ENCODE data around the gene LIPC.

LIPC gene

GRCh38 chr15:58554758-58555157, 123.0 kb downstream of the LIPC start:
- DNase-seq (ENCODE audit: low read depth), result no peak

- DNase-seq (ENCODE audit: low read depth), result no peak
These were observed 123.6 kb downstream of the LIPC start for GRCh38 chr15:58555162-58556027.

GRCh38 chr15:58556028-58556361, 124.2 kb downstream of the LIPC start:
- DNase-seq (ENCODE audit: low read depth), result no peak

- DNase-seq (ENCODE audit: low read depth), result no peak
These were observed 124.8 kb downstream of the LIPC start for GRCh38 chr15:58556541-58556940.

DNA sequence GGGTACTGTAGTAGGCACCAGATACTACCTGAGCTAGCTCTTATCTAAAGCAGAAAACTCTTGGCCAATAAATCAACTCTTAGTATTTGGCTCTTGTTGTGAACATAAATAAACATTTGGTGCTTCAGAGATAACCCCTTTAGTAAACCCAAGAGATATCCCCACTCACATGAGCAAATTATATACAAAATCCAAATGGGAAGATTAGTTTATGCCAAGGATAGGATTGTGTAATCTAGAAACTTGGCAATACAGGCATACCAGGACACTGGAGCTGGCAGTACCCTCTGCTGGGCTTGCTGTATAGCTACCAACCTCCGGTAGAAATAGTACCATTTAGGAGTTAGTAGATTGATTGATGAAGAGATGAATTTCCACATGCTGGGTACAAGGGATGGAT, 127.0 kb downstream of the LIPC start:
- DNase-seq (ENCODE audit: low read depth), result no peak

GRCh38 chr15:58559904-58560588, 128.3 kb downstream of the LIPC start:
- no peak for DNase-seq (ENCODE audit: low read depth)

- no peak for DNase-seq (ENCODE audit: low read depth)
These were observed 129.5 kb downstream of the LIPC start for GRCh38 chr15:58561321-58561720.

GRCh38 chr15:58562135-58562534, 130.3 kb downstream of the LIPC start:
- DNase-seq (ENCODE audit: low read depth), result no peak

DNA sequence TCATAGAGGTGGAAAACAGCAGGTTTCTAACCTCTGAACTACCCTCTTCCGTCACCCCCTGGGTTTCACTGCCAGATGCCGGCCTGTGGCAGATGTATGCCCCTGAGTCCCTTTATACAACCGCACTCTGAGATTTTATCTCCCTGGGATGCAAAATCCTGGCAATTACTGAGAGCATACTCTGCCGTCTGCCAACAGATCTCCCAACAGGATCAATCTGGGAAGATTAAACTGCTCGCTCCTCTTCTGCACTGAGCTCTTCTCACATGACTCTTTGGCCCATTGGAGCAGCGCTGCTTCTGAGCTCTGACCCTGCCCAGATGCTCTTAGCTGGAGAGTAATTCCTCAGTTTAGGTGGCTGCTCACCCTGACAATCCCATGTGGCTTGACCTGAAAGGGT, 133.2 kb downstream of the LIPC start:
- DNase-seq (ENCODE audit: low read depth), result no peak

GRCh38 chr15:58565619-58566018, 133.8 kb downstream of the LIPC start:
- no peak for DNase-seq (ENCODE audit: low read depth)

- DNase-seq (ENCODE audit: low read depth), result no peak
These were observed 134.2 kb downstream of the LIPC start for GRCh38 chr15:58566029-58566428.

DNA sequence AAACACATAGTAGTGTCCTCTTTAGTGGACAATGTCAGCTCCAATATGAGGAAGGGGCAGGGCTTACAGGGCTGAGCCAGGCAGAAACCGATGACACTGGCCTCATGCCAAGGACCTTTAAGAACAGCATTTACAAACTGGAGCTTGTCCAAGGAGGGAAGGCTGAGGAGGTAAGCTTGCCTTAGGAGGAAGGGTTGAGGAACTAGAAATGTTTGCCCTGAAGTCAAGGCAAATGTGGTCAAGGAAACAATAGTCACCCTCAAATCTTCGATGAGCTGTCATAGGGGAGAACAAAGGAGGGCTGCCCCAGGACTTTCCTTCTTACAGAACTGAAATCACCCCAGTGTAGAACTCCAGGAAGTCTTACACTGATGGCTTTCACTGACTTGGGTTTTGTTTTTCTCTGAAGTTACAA, 136.4 kb downstream of the LIPC start:
- no peak for DNase-seq (ENCODE audit: low read depth)

- no peak for DNase-seq (ENCODE audit: low read depth)
These were observed 137.7 kb downstream of the LIPC start for GRCh38 chr15:58569455-58569854.

DNA sequence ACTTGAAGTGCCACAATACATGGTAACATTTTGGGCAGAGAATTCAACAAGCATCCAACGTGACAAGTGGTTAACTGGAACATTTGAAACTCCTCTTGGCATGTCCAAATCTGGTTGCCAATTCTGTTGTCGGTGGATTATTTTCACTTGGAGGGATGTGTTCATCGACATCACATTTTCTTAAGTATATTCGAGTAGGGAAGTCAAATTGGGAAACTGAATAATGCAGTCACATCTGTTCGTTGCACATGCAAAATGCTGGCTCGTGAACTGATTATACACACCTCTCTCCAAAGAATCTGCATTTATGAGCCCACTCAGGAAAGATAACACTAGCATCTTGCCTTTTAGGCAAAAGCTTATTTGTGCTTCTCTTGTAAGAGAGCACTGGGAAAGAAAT, 139.7 kb downstream of the LIPC start:
- no peak for DNase-seq (ENCODE audit: low read depth)

GRCh38 chr15:58572521-58572920, 140.7 kb downstream of the LIPC start:
- DNase-seq (ENCODE audit: low read depth), result no peak

GRCh38 chr15:58573270-58573669, 141.5 kb downstream of the LIPC start:
- no peak for DNase-seq (ENCODE audit: low read depth)

DNA sequence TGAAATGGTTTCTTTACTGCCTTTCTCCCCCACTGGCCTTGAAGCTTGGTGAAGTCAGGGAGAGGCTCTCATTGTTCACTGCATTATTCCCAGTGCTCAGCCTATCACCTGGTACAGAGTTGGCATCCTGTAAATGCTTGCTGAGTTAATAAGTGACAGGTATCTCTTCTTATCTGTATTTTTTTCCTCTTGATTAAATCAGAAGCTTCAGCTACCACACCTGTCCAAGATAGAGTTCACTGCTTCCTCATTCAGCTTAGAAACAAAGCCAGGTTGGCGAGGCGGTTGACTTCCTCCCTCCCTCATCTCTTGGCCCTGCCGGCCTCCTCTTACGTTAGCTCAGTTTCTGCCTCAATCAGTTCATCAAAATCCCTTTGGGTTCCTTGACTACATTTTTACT, 142.8 kb downstream of the LIPC start:
- DNase-seq (ENCODE audit: low read depth), result no peak

- no peak for DNase-seq (ENCODE audit: low read depth)
These were observed 143.4 kb downstream of the LIPC start for GRCh38 chr15:58575045-58575786.

- no peak for DNase-seq (ENCODE audit: low read depth)
These were observed 144.9 kb downstream of the LIPC start for GRCh38 chr15:58576657-58577056.

DNA sequence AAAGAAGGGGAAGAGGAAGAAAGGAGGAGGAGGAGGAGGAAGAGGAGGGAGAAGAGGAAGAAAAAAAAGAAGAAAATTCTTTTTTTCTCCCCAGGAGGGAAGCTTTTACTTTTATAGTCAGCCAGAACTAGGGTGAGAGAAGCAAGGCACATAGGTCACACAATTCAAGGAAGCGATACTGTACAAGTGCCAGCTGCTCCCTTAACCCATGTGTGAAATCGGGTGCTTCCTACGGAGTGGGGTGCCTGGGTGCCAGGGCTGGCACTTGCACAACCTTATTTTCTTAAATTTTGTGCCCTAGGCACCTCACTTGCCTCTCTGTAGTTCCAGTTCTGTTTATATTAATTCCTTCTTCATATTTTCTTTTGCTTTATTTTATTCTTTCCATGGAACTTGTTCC, 150.4 kb downstream of the LIPC start:
- no peak for DNase-seq (ENCODE audit: low read depth)

GRCh38 chr15:58583171-58583908, 151.5 kb downstream of the LIPC start:
- no peak for DNase-seq (ENCODE audit: low read depth)

GRCh38 chr15:58584789-58585461, 153.1 kb downstream of the LIPC start:
- no peak for DNase-seq (ENCODE audit: low read depth)

Measured in fibroblast of the conjunctiva (primary cell).